ENCODE results near the gene SIGLEC1.
A peak's percentile ranks its signal among the peaks of the same experiment; 100 is the strongest.

SIGLEC1 gene

DNA sequence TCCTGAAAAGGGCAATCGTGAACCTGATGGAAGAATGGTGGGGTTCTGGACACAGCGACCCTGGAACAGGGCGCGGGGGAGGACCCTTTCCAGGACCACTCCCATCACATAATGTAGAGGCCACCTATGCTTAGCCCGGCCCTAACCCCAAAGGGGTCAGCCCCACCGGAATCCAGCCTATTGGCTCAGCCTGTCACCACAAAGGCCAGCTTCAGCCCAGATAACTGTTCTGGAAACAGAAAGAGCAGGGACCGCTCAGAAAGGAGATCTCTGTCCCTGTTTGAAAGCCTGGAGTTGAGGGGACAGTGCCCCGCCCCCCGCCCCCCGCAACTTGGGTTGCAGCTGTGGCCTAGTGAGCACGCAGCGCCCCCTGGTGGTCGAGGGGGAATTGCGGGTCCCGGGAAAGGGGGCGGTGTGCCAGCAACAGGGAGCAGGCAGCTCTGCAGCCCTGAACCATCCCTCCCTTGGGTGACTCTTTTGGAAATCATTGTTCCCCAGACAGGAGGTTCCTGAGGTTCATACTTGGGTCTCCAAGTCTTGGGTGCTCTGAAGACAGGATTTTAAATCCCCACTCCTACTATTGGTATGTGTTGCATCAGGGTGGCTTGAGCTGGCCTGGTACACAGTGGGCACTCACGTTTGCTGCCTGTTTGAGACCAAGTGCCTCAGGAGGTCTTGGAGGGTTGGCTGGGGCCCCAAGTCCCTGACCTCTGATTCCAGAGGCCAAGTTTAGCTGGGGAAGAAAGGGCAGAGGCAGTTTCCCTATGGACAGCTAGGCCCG lies 1.5 kb downstream of the SIGLEC1 start:
- DNase-seq (ENCODE audit: low read depth in 1 of 2, low spot score in 1 of 2) = peak in 1 of 2 experiments; percentile 48
- Histone ChIP-seq H3K4me3 (replicated peaks; ENCODE audit: insufficient read depth, low read length) (no peak overlapping the region), H3K27me3 (ENCODE audit: insufficient read depth, poor library complexity, severe bottlenecking) (no peaks in the 10 kb centered on the region), H3K27ac (replicated peaks) (no peak overlapping the region)
- TF ChIP-seq POLR2AphosphoS5 (IDR thresholded peaks at IDR 0.05; ENCODE audit: low read depth) (no peak), GABPA (IDR thresholded peaks at IDR 0.05; ENCODE audit: low read depth) (no peak), SPI1 (IDR thresholded peaks at IDR 0.05; ENCODE audit: borderline replicate concordance, low read depth) (no peak)
- TF ChIP-seq, protein P1, sequence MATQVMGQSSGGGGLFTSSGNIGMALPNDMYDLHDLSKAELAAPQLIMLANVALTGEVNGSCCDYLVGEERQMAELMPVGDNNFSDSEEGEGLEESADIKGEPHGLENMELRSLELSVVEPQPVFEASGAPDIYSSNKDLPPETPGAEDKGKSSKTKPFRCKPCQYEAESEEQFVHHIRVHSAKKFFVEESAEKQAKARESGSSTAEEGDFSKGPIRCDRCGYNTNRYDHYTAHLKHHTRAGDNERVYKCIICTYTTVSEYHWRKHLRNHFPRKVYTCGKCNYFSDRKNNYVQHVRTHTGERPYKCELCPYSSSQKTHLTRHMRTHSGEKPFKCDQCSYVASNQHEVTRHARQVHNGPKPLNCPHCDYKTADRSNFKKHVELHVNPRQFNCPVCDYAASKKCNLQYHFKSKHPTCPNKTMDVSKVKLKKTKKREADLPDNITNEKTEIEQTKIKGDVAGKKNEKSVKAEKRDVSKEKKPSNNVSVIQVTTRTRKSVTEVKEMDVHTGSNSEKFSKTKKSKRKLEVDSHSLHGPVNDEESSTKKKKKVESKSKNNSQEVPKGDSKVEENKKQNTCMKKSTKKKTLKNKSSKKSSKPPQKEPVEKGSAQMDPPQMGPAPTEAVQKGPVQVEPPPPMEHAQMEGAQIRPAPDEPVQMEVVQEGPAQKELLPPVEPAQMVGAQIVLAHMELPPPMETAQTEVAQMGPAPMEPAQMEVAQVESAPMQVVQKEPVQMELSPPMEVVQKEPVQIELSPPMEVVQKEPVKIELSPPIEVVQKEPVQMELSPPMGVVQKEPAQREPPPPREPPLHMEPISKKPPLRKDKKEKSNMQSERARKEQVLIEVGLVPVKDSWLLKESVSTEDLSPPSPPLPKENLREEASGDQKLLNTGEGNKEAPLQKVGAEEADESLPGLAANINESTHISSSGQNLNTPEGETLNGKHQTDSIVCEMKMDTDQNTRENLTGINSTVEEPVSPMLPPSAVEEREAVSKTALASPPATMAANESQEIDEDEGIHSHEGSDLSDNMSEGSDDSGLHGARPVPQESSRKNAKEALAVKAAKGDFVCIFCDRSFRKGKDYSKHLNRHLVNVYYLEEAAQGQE (IDR thresholded peaks at IDR 0.05; ENCODE audit: insufficient replicate concordance, low read depth) = no peak
- TF ChIP-seq, protein P2, sequence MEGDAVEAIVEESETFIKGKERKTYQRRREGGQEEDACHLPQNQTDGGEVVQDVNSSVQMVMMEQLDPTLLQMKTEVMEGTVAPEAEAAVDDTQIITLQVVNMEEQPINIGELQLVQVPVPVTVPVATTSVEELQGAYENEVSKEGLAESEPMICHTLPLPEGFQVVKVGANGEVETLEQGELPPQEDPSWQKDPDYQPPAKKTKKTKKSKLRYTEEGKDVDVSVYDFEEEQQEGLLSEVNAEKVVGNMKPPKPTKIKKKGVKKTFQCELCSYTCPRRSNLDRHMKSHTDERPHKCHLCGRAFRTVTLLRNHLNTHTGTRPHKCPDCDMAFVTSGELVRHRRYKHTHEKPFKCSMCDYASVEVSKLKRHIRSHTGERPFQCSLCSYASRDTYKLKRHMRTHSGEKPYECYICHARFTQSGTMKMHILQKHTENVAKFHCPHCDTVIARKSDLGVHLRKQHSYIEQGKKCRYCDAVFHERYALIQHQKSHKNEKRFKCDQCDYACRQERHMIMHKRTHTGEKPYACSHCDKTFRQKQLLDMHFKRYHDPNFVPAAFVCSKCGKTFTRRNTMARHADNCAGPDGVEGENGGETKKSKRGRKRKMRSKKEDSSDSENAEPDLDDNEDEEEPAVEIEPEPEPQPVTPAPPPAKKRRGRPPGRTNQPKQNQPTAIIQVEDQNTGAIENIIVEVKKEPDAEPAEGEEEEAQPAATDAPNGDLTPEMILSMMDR (IDR thresholded peaks at IDR 0.05; ENCODE audit: insufficient read depth, low read length) = peak; percentile 51

DNA sequence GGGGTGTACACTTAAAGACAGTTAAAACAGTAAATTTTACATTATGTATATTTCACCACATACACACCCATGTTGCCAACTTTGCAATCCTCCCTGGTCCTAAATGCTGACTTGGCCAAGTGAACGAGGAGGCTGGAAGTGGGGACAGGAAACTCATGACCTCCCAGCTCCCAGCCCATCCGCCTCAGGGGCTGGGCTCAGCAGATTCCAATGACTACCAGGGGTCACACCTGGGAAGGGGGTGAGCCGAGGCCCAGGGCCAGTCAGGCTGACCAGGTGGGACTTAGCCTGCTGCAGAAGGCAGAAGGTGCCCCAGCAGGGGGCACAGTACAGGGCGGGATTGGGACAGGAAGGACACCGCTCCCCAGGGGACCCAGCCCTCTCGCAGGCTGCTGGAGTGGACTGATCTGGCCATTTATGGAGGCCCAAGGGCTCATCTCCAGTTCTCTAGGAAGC lies 2.4 kb downstream of the SIGLEC1 start:
- H3K27ac ChIP-seq (replicated peaks) = no peak overlapping the region

DNA sequence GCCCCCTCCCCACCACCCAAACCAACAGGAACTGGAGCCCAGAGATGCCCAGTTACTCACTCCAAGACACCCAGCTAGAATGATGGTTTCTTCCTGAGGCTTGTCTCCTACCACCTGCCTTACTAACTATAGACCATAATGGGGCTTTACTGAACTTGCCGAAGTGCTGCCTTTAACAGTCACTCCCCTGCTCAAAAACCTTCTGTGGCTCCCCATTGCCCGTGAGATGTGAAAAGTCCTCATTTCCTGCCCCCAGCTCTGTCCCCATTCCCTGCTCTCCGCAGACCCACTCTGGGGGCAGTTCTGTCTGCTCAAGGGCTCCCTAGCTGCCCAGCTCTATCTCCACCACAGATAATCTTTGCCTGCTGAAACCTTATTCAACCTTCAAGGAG lies 4.9 kb downstream of the SIGLEC1 start:
- H3K4me3 ChIP-seq (replicated peaks; ENCODE audit: insufficient read depth, low read length) = no peak overlapping the region
- TF ChIP-seq, protein P1 (IDR thresholded peaks at IDR 0.05; ENCODE audit: insufficient replicate concordance, low read depth) = no peak
- no peak for TF ChIP-seq POLR2AphosphoS5 (IDR thresholded peaks at IDR 0.05; ENCODE audit: low read depth)
- TF ChIP-seq, protein P2 (IDR thresholded peaks at IDR 0.05; ENCODE audit: insufficient read depth, low read length) = no peak
- TF ChIP-seq GABPA (IDR thresholded peaks at IDR 0.05; ENCODE audit: low read depth) = no peak
- TF ChIP-seq SPI1 (IDR thresholded peaks at IDR 0.05; ENCODE audit: borderline replicate concordance, low read depth) = no peak
- DNase-seq (ENCODE audit: low read depth in 1 of 2, low spot score in 1 of 2) = no peak

More for the DNA sequence above, 2.4 kb downstream of the SIGLEC1 start:
- no peaks in the 10 kb centered on the region for H3K27me3 ChIP-seq (ENCODE audit: insufficient read depth, poor library complexity, severe bottlenecking)
- no peak for DNase-seq (ENCODE audit: low read depth in 1 of 2, low spot score in 1 of 2)
- H3K4me3 ChIP-seq (replicated peaks; ENCODE audit: insufficient read depth, low read length) = no peak overlapping the region
- TF ChIP-seq SPI1 (IDR thresholded peaks at IDR 0.05; ENCODE audit: borderline replicate concordance, low read depth) (no peak), POLR2AphosphoS5 (IDR thresholded peaks at IDR 0.05; ENCODE audit: low read depth) (no peak), GABPA (IDR thresholded peaks at IDR 0.05; ENCODE audit: low read depth) (no peak)
- TF ChIP-seq, protein P2 (IDR thresholded peaks at IDR 0.05; ENCODE audit: insufficient read depth, low read length) = no peak
- TF ChIP-seq, protein P1 (IDR thresholded peaks at IDR 0.05; ENCODE audit: insufficient replicate concordance, low read depth) = no peak

More for the DNA sequence above, 4.9 kb downstream of the SIGLEC1 start:
- Histone ChIP-seq H3K27ac (replicated peaks) (no peak overlapping the region), H3K27me3 (ENCODE audit: insufficient read depth, poor library complexity, severe bottlenecking) (no peaks in the 10 kb centered on the region)
